ENCODE results near the gene ITGA7. TPM values are rescaled to one million over a fixed set of nuclear protein-coding genes. Genes with fewer than 3 reads are reported as not detected.
"Not testable (repeated sequence)": the region's sequence is repeated elsewhere in the genome, so short reads cannot be mapped to it uniquely, and the experiment has no call there.

Gene ITGA7
- polyA plus RNA-seq, 1 donor = 409 TPM

GRCh38 chr12:55682087-55682796, 25.5 kb downstream of the ITGA7 start:
- DNase-seq (ENCODE audit: low read depth) = no peak

- DNase-seq (ENCODE audit: low read depth) = no peak
Observed at GRCh38 chr12:55681142-55682077, 26.3 kb downstream of the ITGA7 start.

- DNase-seq (ENCODE audit: low read depth) = no peak
Observed at GRCh38 chr12:55679691-55680090, 28.0 kb downstream of the ITGA7 start.

GRCh38 chr12:55676707-55677106, 31.0 kb downstream of the ITGA7 start:
- no peak for DNase-seq (ENCODE audit: low read depth)

- DNase-seq (ENCODE audit: low read depth) = no peak
Observed at GRCh38 chr12:55675666-55676065, 32.0 kb downstream of the ITGA7 start.

GRCh38 chr12:55673638-55674037, 34.1 kb downstream of the ITGA7 start:
- no peak for DNase-seq (ENCODE audit: low read depth)

- no peak for DNase-seq (ENCODE audit: low read depth)
Observed at GRCh38 chr12:55671746-55672145, 36.0 kb downstream of the ITGA7 start.

GRCh38 chr12:55670276-55670675, 37.4 kb downstream of the ITGA7 start:
- DNase-seq (ENCODE audit: low read depth) = no peak

GRCh38 chr12:55666508-55666907, 41.2 kb downstream of the ITGA7 start:
- DNase-seq (ENCODE audit: low read depth) = no peak

- DNase-seq (ENCODE audit: low read depth) = no peak
Observed at GRCh38 chr12:55664826-55665225, 42.9 kb downstream of the ITGA7 start.

- no peak for DNase-seq (ENCODE audit: low read depth)
Observed at GRCh38 chr12:55663391-55663790, 44.3 kb downstream of the ITGA7 start.

GRCh38 chr12:55659486-55660385, 48.0 kb downstream of the ITGA7 start:
- DNase-seq (ENCODE audit: low read depth) = no peak

GRCh38 chr12:55658635-55659391, 48.9 kb downstream of the ITGA7 start:
- no peak for DNase-seq (ENCODE audit: low read depth)

GRCh38 chr12:55658212-55658611, 49.5 kb downstream of the ITGA7 start:
- no peak for DNase-seq (ENCODE audit: low read depth)

- DNase-seq (ENCODE audit: low read depth) = no peak
Observed at GRCh38 chr12:55657212-55657611, 50.5 kb downstream of the ITGA7 start.

- DNase-seq (ENCODE audit: low read depth) = no peak
Observed at GRCh38 chr12:55654511-55655214, 53.0 kb downstream of the ITGA7 start.

- DNase-seq (ENCODE audit: low read depth) = no peak
Observed at GRCh38 chr12:55653031-55653430, 54.7 kb downstream of the ITGA7 start.

GRCh38 chr12:55652352-55652751, 55.4 kb downstream of the ITGA7 start:
- no peak for DNase-seq (ENCODE audit: low read depth)

- no peak for DNase-seq (ENCODE audit: low read depth)
Observed at GRCh38 chr12:55651299-55651683, 56.4 kb downstream of the ITGA7 start.

GRCh38 chr12:55650620-55651298, 56.9 kb downstream of the ITGA7 start:
- not testable (repeated sequence) for DNase-seq (ENCODE audit: low read depth)

All from forelimb muscle (tissue), 1 donor.